CD4-positive, alpha-beta T cell treated with Interleukin-1 beta for 1 hour (primary cell): Measurements from ENCODE around the gene ANKRD11.

Experiments used
- DNase-seq, 2 donors: peaks; one replicate each; pipeline ENCODE4 v3.0.0-alpha.2; 2020 to 2022

ANKRD11 gene

GRCh38 chr16:89378947-89379771 lies 111.2 kb downstream of the ANKRD11 start:
- DNase-seq, result no peak

- no peak for DNase-seq
These were observed 112.9 kb downstream of the ANKRD11 start for GRCh38 chr16:89377453-89377848.

GRCh38 chr16:89376812-89377452 lies 113.4 kb downstream of the ANKRD11 start:
- no peak for DNase-seq

- no peak for DNase-seq
These were observed 114.7 kb downstream of the ANKRD11 start for GRCh38 chr16:89375686-89376085.

- peak in 1 of 2 donors; percentile 47 for DNase-seq
These were observed 115.3 kb downstream of the ANKRD11 start for GRCh38 chr16:89375021-89375420.

- DNase-seq, result no peak
These were observed 115.9 kb downstream of the ANKRD11 start for GRCh38 chr16:89374393-89374960.

GRCh38 chr16:89373355-89374110 lies 116.8 kb downstream of the ANKRD11 start:
- DNase-seq, result no peak

GRCh38 chr16:89371968-89372634 lies 118.3 kb downstream of the ANKRD11 start:
- no peak for DNase-seq

GRCh38 chr16:89371386-89371785 lies 119.0 kb downstream of the ANKRD11 start:
- DNase-seq, result no peak

GRCh38 chr16:89370601-89371000 lies 119.8 kb downstream of the ANKRD11 start:
- no peak for DNase-seq

GRCh38 chr16:89370081-89370511 lies 120.3 kb downstream of the ANKRD11 start:
- no peak for DNase-seq

- no peak for DNase-seq
These were observed 121.0 kb downstream of the ANKRD11 start for GRCh38 chr16:89369266-89369895.

GRCh38 chr16:89368604-89369249 lies 121.6 kb downstream of the ANKRD11 start:
- DNase-seq, result no peak

- DNase-seq, result no peak
These were observed 122.8 kb downstream of the ANKRD11 start for GRCh38 chr16:89367538-89367915.

- DNase-seq, result no peak
These were observed 123.5 kb downstream of the ANKRD11 start for GRCh38 chr16:89366561-89367537.

- no peak for DNase-seq
These were observed 124.4 kb downstream of the ANKRD11 start for GRCh38 chr16:89365996-89366395.

- no peak for DNase-seq
These were observed 125.3 kb downstream of the ANKRD11 start for GRCh38 chr16:89365044-89365467.

GRCh38 chr16:89364606-89365005 lies 125.8 kb downstream of the ANKRD11 start:
- no peak for DNase-seq

GRCh38 chr16:89363621-89364393 lies 126.6 kb downstream of the ANKRD11 start:
- peak; percentile 36 to 48 for DNase-seq
